HG03175 (cell line): ENCODE results near the gene CRCP.

Experiments used
- ATAC-seq: cut with Tn5 transposase; IDR thresholded peaks from one replicate; pipeline ENCODE4 v1.9.1; 2021; ENCODE audit warnings: mild to moderate bottlenecking, moderate library complexity; ENCODE audit not compliant: unreplicated experiment

CRCP gene

DNA sequence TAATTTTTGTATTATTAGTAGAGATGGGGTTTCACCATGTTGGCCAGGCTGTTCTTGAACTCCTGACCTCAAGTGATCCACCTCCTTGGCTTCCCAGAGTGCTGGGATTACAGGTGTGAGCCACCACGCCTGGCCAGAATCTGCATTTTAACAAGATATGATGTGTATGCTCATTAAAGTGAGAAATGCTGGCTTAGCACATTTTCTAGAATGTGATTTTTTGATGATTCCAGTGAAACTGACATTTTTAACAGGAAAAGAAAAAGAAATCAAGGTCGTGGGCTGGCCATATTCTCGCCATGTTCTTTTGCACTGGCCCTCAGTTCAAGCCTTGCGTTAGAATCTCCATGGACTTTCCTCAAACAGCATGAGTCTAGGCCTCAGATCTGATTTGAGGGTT is 72.3 kb downstream of the CRCP start:
- no peak for ATAC-seq

DNA sequence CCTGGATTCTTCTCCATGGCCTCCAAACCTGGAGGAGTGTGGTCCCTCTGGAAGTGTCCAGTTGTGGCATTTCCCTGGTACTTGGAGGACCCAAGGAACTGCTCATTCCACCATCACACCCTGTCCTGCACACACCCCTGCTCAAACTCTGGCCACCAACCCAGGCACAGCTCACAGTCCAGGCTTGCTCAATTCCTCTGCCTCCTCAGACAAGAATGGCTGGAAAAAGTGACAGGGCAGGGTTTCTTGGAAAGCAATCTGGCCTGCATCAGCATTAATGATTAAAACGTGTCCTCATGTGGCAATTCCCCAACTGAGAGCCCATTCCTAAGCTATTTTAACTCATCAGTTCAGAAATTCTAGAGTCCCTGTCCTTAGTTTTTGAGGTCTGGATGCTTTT is 73.3 kb downstream of the CRCP start:
- no peak for ATAC-seq

- ATAC-seq: no peak
Measured at GRCh38 chr7:66188645-66189044, 74.0 kb downstream of the CRCP start.

DNA sequence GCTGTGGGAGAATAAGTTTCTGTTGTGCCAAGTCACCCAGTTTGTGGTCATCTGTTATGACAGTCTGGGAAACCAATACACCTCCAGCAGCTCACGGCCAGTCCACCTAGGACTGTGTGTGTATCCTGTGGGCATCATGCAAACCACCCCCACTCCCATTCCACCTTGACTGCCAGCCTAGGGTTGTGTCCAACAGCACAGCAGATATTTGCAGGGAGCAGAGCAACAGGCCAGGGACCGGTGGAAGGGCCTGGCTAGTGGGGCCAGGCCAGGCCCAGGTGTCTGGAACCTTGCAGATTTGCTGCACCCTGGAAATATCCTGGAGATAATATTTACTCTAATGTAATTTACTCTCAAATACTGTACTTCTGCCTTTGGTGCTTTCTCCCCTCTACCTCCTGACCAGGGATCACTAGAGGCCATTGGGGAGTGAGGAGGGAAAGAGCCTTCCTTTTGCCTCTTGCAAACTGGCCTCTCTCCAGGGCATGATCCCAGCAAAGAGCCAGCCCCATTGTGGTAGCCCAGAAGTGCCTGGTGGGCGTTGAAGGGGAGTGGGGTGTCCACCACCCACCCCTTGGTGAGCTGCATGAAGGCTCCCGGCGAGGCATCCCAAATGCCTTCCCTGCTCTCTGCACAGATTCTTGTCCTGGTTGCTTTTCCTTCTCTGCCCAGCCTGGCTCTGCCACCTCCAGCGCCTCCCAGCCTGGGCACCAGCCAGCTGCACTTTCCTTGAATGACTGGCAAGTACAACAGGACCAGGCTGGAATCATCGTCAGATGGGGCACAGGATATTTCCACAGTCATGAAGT is 75.3 kb downstream of the CRCP start:
- no peak for ATAC-seq

- no peak for ATAC-seq
Measured at GRCh38 chr7:66190504-66190857, 75.8 kb downstream of the CRCP start.

DNA sequence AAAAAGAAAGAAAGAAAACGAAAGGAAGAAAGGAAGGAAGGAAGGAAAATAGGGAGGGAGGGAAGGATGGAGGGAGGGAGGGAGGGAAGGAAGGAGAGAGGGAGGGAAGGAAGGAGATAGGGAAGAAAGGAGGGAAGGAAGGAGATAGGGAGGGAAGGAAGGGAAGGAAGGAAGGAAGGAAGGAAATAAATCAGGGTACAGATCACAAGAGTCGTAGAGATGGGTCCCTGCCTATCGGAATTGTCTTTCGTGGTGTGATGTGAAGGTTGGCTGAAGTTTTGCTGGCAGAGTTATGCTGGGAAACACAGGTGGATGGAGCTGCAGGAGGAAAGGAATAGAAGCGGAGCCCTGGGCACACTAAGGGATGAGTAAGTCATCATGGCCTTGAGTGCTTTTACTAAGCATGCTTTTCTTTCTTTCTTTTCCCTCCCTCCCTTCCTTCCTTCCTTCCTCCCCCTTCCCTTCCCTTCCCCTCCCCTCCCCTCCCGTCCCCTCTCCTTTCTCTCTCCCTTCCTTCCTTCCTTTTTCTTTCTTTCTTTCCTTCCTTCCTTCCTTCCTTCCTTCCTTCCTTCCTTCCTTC is 78.6 kb downstream of the CRCP start:
- ATAC-seq: no peak

- no peak for ATAC-seq
Measured at GRCh38 chr7:66198469-66198868, 83.8 kb downstream of the CRCP start.

DNA sequence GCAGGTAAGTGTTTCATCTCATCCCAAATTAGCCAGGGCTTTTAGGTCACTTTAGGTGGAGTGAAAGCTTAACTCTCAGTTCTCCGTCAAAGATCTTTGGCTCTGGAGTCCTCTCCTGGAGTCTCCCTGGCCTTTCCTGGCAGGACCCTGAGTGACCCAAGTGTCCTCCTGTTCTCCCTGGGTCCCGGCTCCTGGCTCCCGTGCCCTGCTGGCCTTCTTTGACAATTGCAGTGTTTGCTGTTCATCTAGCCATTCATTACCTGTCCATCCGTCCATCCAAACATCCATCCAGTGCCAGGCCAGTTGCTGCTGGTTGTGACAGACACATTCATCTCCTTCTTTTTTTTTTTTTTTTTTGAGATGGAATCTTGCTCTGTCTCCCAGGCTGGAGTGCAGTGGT is 84.3 kb downstream of the CRCP start:
- ATAC-seq: no peak

DNA sequence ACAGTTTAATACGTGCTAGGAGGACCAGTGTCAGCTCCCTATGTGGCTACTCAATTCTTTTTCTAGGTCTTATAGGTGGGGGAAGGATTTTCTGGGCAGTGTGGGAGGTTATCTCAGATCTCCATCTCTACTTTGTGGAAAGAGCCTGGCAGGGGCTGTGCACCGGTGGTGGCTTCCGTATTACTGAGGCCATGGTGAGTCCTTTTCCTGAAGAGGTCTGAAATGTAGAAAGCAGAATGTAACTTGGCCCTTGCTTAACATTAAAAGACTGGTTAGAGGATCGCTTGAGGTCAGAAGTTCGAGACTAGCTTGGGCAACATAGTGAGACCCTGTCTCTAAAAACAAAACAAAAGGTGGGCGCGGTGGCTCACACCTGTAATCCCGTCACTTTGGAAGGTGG is 87.8 kb downstream of the CRCP start:
- ATAC-seq: no peak
